GM23338 (cell line): ENCODE data around the gene NPAS3. TPM values are rescaled to one million over a fixed set of nuclear protein-coding genes. Genes with fewer than 3 reads are reported as not detected.

Experiments used
- ATAC-seq: fragments of 200-7000 bp; cut with Tn5 transposase; 3 replicates; pipeline ENCODE4 v1.9.1; 2020
- DNase-seq: peaks from one replicate; pipeline ENCODE4 v3.0.0-alpha.2; 2015; ENCODE audit warnings: low spot score
- H2AFZ ChIP-seq: fragments of 200-600 bp; sonication (generic); 2 replicates; pipeline ENCODE4 v1.8.0; 2016; ENCODE audit warnings: antibody characterized with exemption, mild to moderate bottlenecking, moderate library complexity
- H3F3A ChIP-seq: fragments of 200-600 bp; sonication (generic); replicated peaks from 2 replicates; pipeline ENCODE4 v1.8.0; 2017; ENCODE audit warnings: antibody characterized with exemption, mixed run types, low read depth
- H3K27ac ChIP-seq: fragments of 200-600 bp; sonication (generic); 2 replicates; pipeline ENCODE4 v1.6.1; 2016; ENCODE audit warnings: low read depth
- H3K27me3 ChIP-seq: fragments of 200-600 bp; sonication (generic); 2 replicates; pipeline ENCODE4 v1.8.0; 2016; ENCODE audit warnings: mild to moderate bottlenecking, mixed run types, moderate library complexity; ENCODE audit not compliant: insufficient read depth
- H3K36me3 ChIP-seq: fragments of 200-600 bp; sonication (generic); 2 replicates; pipeline ENCODE4 v1.8.0; 2016; ENCODE audit warnings: mild to moderate bottlenecking; ENCODE audit not compliant: insufficient read depth
- H3K4me1 ChIP-seq: fragments of 200-600 bp; sonication (generic); 2 replicates; pipeline ENCODE4 v1.8.0; 2016; ENCODE audit warnings: mild to moderate bottlenecking, moderate library complexity; ENCODE audit not compliant: insufficient read depth
- H3K4me2 ChIP-seq: fragments of 200-600 bp; sonication (generic); 2 replicates; pipeline ENCODE4 v1.7.1; 2017; ENCODE audit warnings: mixed run types
- H3K4me3 ChIP-seq: fragments of 200-600 bp; sonication (generic); 2 replicates; pipeline ENCODE4 v1.6.1; 2016; ENCODE audit warnings: mixed run types
- H3K79me2 ChIP-seq: fragments of 200-600 bp; sonication (generic); replicated peaks from 2 replicates; pipeline ENCODE4 v1.8.0; 2017; ENCODE audit warnings: mild to moderate bottlenecking; ENCODE audit not compliant: insufficient read depth
- H3K9me2 ChIP-seq: fragments of 200-600 bp; sonication (generic); 2 replicates; pipeline ENCODE4 v1.8.0; 2017; ENCODE audit not compliant: insufficient read depth
- H4K20me1 ChIP-seq: fragments of 200-600 bp; sonication (generic); replicated peaks from 2 replicates; pipeline ENCODE4 v1.8.0; 2017; ENCODE audit warnings: mild to moderate bottlenecking; ENCODE audit not compliant: insufficient read depth
- H3K27ac Mint-ChIP-seq: 2 replicates; pipeline ENCODE4 v1.8.0; 2020; ENCODE audit warnings: inconsistent platforms, mild to moderate bottlenecking, moderate library complexity, mixed read lengths
- H3K27me3 Mint-ChIP-seq: 3 replicates; pipeline ENCODE4 v1.8.0; 2022; ENCODE audit warnings: low read depth, mild to moderate bottlenecking, moderate library complexity, mixed read lengths, inconsistent platforms; ENCODE audit not compliant: insufficient read depth, poor library complexity
- H3K36me3 Mint-ChIP-seq: 3 replicates; pipeline ENCODE4 v1.8.0; 2021; ENCODE audit warnings: low read depth, mild to moderate bottlenecking, inconsistent platforms, moderate library complexity, mixed read lengths
- H3K4me1 Mint-ChIP-seq: 3 replicates; pipeline ENCODE4 v1.8.0; 2020; ENCODE audit warnings: mild to moderate bottlenecking, inconsistent platforms, mixed read lengths
- H3K4me3 Mint-ChIP-seq: 3 replicates; pipeline ENCODE4 v1.8.0; 2021; ENCODE audit warnings: moderate library complexity, mild to moderate bottlenecking, inconsistent platforms, mixed read lengths
- H3K9me3 Mint-ChIP-seq: 3 replicates; pipeline ENCODE4 v1.8.0; 2020; ENCODE audit warnings: moderate library complexity, mild to moderate bottlenecking, inconsistent platforms, mixed read lengths
- CREB1 ChIP-seq: fragments of 250-450 bp; sonication (Bioruptor Pico); IDR thresholded peaks from 2 replicates; pipeline ENCODE4 v1.5.0; 2020; ENCODE audit warnings: low read depth, mild to moderate bottlenecking, moderate library complexity
- EZH2 ChIP-seq: fragments of 200-600 bp; sonication (generic); IDR thresholded peaks from one replicate; pipeline ENCODE4 v1.8.0; 2017; ENCODE audit warnings: antibody characterized with exemption, mild to moderate bottlenecking, low read depth; ENCODE audit not compliant: unreplicated experiment
- EZH2phosphoT487 ChIP-seq: fragments of 200-600 bp; sonication (generic); IDR thresholded peaks from one replicate; pipeline ENCODE4 v1.8.1; 2018; ENCODE audit warnings: antibody characterized with exemption; ENCODE audit not compliant: unreplicated experiment
- JUNB ChIP-seq: IDR thresholded peaks from one replicate; pipeline ENCODE4 v1.6.1; 2016; ENCODE audit warnings: antibody characterized with exemption; ENCODE audit not compliant: unreplicated experiment
- NANOG ChIP-seq: IDR thresholded peaks from 2 replicates; pipeline ENCODE4 v1.6.1; 2016; ENCODE audit warnings: antibody characterized with exemption, borderline replicate concordance
- POLR2AphosphoS5 ChIP-seq: IDR thresholded peaks from 2 replicates; pipeline ENCODE4 v1.6.1; 2016; ENCODE audit warnings: antibody characterized with exemption, low read depth
- STAT1 ChIP-seq: IDR thresholded peaks from one replicate; pipeline ENCODE4 v1.6.1; 2016; ENCODE audit warnings: antibody characterized with exemption; ENCODE audit not compliant: unreplicated experiment
- ZNF114 ChIP-seq: fragments of 250-450 bp; sonication (Bioruptor Pico); IDR thresholded peaks from 2 replicates; pipeline ENCODE4 v1.5.0; 2020; ENCODE audit warnings: mild to moderate bottlenecking, moderate library complexity
- ZNF331 ChIP-seq: fragments of 250-450 bp; sonication (Bioruptor Pico); IDR thresholded peaks from 2 replicates; pipeline ENCODE4 v1.5.0; 2020; ENCODE audit warnings: low read depth, mild to moderate bottlenecking, moderate library complexity
- polyA plus RNA-seq: library from polyadenylated mRNA; unstranded; fragments of >200 nt; fragmentation: Nextera tagmentation; extraction: Ambion mirVana; gene quantifications from 2 replicates; pipeline ENCODE4 v1.2.1, GENCODE V29; 2016
- total RNA-seq: library from RNA; depleted of rRNA; stranded (reverse); fragments of >200 nt; shearing (Covaris generic); gene quantifications from 2 replicates; pipeline ENCODE4 v1.2.3, GENCODE V29; 2014
- TF ChIP-seq, protein P1 (sequence below): IDR thresholded peaks from 2 replicates; pipeline ENCODE4 v1.6.1; 2016; ENCODE audit warnings: antibody characterized with exemption
- TF ChIP-seq, protein P2 (sequence below), 2 experiments: fragments of 200-600 bp in 1 of 2; sonication (generic) in 1 of 2; conservative IDR thresholded peaks; 2 replicates each; pipeline versions ENCODE4 v1.5.1 to v1.6.1; 2016 to 2017; ENCODE audit warnings: antibody characterized with exemption in 2 of 2, low read depth in 2 of 2, mild to moderate bottlenecking in 2 of 2, moderate library complexity in 1 of 2

Gene NPAS3
- total and polyA plus RNA-seq, 2 experiments from 2014 or later: 0.17 to 0.19 TPM

DNA sequence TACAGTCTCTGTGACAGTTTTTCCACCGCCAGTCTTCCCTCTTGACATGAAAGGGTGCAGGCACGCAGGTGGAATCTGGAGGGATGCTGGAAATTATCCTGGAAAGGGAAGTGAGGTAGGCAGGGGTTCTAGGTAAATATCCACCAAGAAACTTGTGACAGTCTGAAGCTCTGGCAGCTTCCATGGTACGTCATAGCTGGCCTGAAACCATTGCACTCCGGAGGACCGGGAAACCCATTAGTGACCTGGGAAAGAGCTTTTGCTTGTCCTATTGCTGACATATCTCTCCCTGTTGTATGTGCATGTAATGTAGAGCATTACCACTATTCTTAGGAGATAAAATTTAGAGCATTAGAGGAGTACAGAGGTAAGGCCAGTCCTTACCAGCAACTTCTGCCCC lies 736.2 kb downstream of the NPAS3 start:
- Histone ChIP-seq H3K27me3 (no peaks in the 10 kb centered on the region), H2AFZ (no peak overlapping the region), H3K27ac (no peak overlapping the region), H3K4me1 (no peaks in the 10 kb centered on the region), H3K4me2 (no peak overlapping the region), H3K4me3 (no peak overlapping the region), H3K9me2 (no peaks in the 10 kb centered on the region), H4K20me1 (no peaks in the 10 kb centered on the region), H3F3A (no peaks in the 10 kb centered on the region), H3K36me3 (no peaks in the 10 kb centered on the region), H3K79me2 (no peaks in the 10 kb centered on the region)
- no peak for TF ChIP-seq ZNF331 (CRISPR knock-in tag)
- TF ChIP-seq STAT1: no peak
- TF ChIP-seq EZH2: no peak
- no peak for TF ChIP-seq EZH2phosphoT487
- no peak for TF ChIP-seq CREB1 (CRISPR knock-in tag)
- no peak for TF ChIP-seq POLR2AphosphoS5
- TF ChIP-seq, protein P1, sequence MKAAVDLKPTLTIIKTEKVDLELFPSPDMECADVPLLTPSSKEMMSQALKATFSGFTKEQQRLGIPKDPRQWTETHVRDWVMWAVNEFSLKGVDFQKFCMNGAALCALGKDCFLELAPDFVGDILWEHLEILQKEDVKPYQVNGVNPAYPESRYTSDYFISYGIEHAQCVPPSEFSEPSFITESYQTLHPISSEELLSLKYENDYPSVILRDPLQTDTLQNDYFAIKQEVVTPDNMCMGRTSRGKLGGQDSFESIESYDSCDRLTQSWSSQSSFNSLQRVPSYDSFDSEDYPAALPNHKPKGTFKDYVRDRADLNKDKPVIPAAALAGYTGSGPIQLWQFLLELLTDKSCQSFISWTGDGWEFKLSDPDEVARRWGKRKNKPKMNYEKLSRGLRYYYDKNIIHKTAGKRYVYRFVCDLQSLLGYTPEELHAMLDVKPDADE: no peak
- no peak for TF ChIP-seq ZNF114
- no peak for TF ChIP-seq NANOG
- TF ChIP-seq, protein P2, sequence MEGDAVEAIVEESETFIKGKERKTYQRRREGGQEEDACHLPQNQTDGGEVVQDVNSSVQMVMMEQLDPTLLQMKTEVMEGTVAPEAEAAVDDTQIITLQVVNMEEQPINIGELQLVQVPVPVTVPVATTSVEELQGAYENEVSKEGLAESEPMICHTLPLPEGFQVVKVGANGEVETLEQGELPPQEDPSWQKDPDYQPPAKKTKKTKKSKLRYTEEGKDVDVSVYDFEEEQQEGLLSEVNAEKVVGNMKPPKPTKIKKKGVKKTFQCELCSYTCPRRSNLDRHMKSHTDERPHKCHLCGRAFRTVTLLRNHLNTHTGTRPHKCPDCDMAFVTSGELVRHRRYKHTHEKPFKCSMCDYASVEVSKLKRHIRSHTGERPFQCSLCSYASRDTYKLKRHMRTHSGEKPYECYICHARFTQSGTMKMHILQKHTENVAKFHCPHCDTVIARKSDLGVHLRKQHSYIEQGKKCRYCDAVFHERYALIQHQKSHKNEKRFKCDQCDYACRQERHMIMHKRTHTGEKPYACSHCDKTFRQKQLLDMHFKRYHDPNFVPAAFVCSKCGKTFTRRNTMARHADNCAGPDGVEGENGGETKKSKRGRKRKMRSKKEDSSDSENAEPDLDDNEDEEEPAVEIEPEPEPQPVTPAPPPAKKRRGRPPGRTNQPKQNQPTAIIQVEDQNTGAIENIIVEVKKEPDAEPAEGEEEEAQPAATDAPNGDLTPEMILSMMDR (conservative IDR thresholded peaks at IDR 0.05; ENCODE audit: low read depth in 2 of 2): no peak
- H3K36me3 Mint-ChIP-seq: no peaks in the 10 kb centered on the region
- no peaks in the 10 kb centered on the region for H3K9me3 Mint-ChIP-seq
- DNase-seq: no peak
- H3K4me1 Mint-ChIP-seq: peaks cover 14% of the 10 kb centered on the region
- H3K4me3 Mint-ChIP-seq: no peak overlapping the region
- peaks cover 3% of the 10 kb centered on the region for H3K27me3 Mint-ChIP-seq
- H3K27ac Mint-ChIP-seq: no peak overlapping the region
- no peak for ATAC-seq

DNA sequence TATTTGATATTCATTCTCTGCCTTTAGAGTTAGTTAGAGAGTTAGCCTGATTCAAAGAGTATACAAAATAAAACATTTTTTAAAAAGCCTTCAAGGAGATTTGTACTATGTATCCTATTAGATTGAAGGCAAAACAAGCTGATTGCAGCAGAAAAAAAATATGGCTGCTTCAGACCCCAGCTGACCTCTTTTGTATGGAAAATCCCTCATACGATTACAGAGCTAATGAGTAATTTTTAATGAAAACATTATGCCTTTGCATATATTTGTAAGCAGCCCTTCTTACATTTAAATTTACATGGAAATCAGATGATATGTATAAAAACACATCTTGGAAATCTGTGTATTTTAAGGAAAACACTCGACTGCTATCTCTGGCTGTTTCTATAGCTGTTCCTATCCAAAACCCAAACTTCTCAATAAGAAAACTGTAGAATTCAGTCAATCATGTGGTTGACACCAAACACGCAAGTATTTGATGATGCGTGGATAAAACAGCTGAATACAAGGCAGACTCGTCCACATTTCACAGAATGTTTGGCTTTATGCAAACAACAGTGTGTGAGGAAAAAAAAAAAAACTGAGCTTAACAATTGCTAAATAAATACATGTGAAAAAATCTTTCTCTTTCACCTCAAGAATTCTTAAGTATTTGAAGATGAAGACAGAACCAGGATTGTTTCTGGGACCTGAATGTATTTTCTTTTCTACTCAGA lies 736.9 kb downstream of the NPAS3 start:
- no peaks in the 10 kb centered on the region for H3K9me3 Mint-ChIP-seq
- H3K4me3 Mint-ChIP-seq: no peak overlapping the region
- DNase-seq (no peak), ATAC-seq (no peak)
- Histone ChIP-seq H3K4me1 (no peaks in the 10 kb centered on the region), H4K20me1 (no peaks in the 10 kb centered on the region), H2AFZ (no peak overlapping the region), H3K27me3 (no peaks in the 10 kb centered on the region), H3K9me2 (no peaks in the 10 kb centered on the region), H3K27ac (no peak overlapping the region), H3K4me3 (no peak overlapping the region), H3K79me2 (no peaks in the 10 kb centered on the region), H3F3A (no peaks in the 10 kb centered on the region), H3K4me2 (no peak overlapping the region), H3K36me3 (no peaks in the 10 kb centered on the region)
- no peaks in the 10 kb centered on the region for H3K36me3 Mint-ChIP-seq
- H3K27me3 Mint-ChIP-seq: peaks cover 3% of the 10 kb centered on the region
- no peak overlapping the region for H3K27ac Mint-ChIP-seq
- H3K4me1 Mint-ChIP-seq: peaks cover 14% of the 10 kb centered on the region
- TF ChIP-seq EZH2 (no peak), JUNB (no peak), EZH2phosphoT487 (no peak), NANOG (no peak), ZNF114 (no peak), STAT1 (no peak)
- TF ChIP-seq, protein P1: no peak
